T-cell (primary cell): ENCODE data around the gene ASPA. TPM values are rescaled to one million over a fixed set of nuclear protein-coding genes. Genes with fewer than 3 reads are reported as not detected.

Experiments used
- ATAC-seq, 4 experiments: fragments of 200-7000 bp in 3 of 4; fragments of 150-1000 bp in 1 of 4; cut with Tn5 transposase; replicated peaks in 1 of 4; 1 replicate in 3 of 4; 2 replicates in 1 of 4; pipeline ENCODE4 v1.10.0; 2021; ENCODE audit warnings: moderate library complexity in 3 of 4, mild to moderate bottlenecking in 2 of 4, moderate number of reproducible peaks in 1 of 4
- CTCF ChIA-PET, 2 donors: fragments of 300-600 bp; sonication (Branson Sonifier 250); formaldehyde crosslinking; loops; one replicate each; lab custom pipeline; 2022; ENCODE audit warnings: antibody characterized with exemption in 2 of 2; lab: Charles Lee
- POLR2A ChIA-PET, 2 donors: fragments of 300-600 bp; sonication (Branson Sonifier 250); formaldehyde crosslinking; loops; one replicate each; lab custom pipeline; 2022; ENCODE audit warnings: antibody characterized with exemption in 2 of 2; lab: Charles Lee
- DNase-seq, 35 experiments: peaks; one replicate each; pipeline versions ENCODE4 v3.0.0 to v3.0.0-alpha.2; 2013 to 2023
- H3K27ac ChIP-seq: one replicate; pipeline ENCODE4 v1.5.1; 2013; ENCODE audit warnings: low read length
- H3K27me3 ChIP-seq, 2 experiments: replicated peaks in 1 of 2; 1 replicate in 1 of 2; 2 replicates in 1 of 2; pipeline versions ENCODE4 v1.6.1 to v1.7.0; 2013; ENCODE audit warnings: low read length in 1 of 2, mixed read lengths in 1 of 2; ENCODE audit not compliant: control insufficient read depth in 2 of 2, insufficient read depth in 2 of 2; ENCODE audit errors: extremely low read depth in 1 of 2
- H3K36me3 ChIP-seq, 2 donors: 1 replicate in 1 of 2; 2 replicates in 1 of 2; pipeline versions ENCODE4 v1.6.1 to v1.7.0; 2013; ENCODE audit warnings: low read length in 1 of 2; ENCODE audit not compliant: control insufficient read depth in 2 of 2, insufficient read depth in 1 of 2; ENCODE audit errors: extremely low read depth in 1 of 2
- H3K4me1 ChIP-seq, 2 experiments: 1 replicate in 1 of 2; 2 replicates in 1 of 2; pipeline versions ENCODE4 v1.6.1 to v1.7.0; 2013; ENCODE audit warnings: low read length in 2 of 2, mixed read lengths in 1 of 2; ENCODE audit not compliant: insufficient read depth in 2 of 2, control insufficient read depth in 1 of 2; ENCODE audit errors: extremely low read depth in 1 of 2
- H3K4me3 ChIP-seq, 2 donors: 1 replicate in 1 of 2; 2 replicates in 1 of 2; pipeline versions ENCODE4 v1.5.1 to v1.7.0; 2013; ENCODE audit warnings: mild to moderate bottlenecking in 2 of 2, low read length in 1 of 2, moderate library complexity in 1 of 2; ENCODE audit not compliant: control insufficient read depth in 1 of 2; ENCODE audit errors: extremely low read depth in 1 of 2
- H3K9me3 ChIP-seq: 2 replicates; pipeline ENCODE4 v1.7.0; 2013
- H3K27ac Mint-ChIP-seq, 2 donors: one replicate each; pipeline ENCODE4 v1.8.0; 2020 to 2021; ENCODE audit warnings: mild to moderate bottlenecking in 2 of 2, mixed read lengths in 2 of 2
- H3K27me3 Mint-ChIP-seq, 2 donors: one replicate each; pipeline ENCODE4 v1.8.0; 2021 to 2022; ENCODE audit warnings: mixed read lengths in 2 of 2
- H3K36me3 Mint-ChIP-seq: one replicate; pipeline ENCODE4 v1.8.0; 2021; ENCODE audit warnings: mixed read lengths
- H3K4me1 Mint-ChIP-seq, 3 donors: one replicate each; pipeline ENCODE4 v1.8.0; 2020 to 2022; ENCODE audit warnings: mixed read lengths in 3 of 3, mild to moderate bottlenecking in 1 of 3
- H3K4me3 Mint-ChIP-seq, 3 donors: one replicate each; pipeline ENCODE4 v1.8.0; 2020 to 2022; ENCODE audit warnings: mild to moderate bottlenecking in 3 of 3, mixed read lengths in 3 of 3, moderate library complexity in 3 of 3
- H3K9me3 Mint-ChIP-seq, 3 donors: one replicate each; pipeline ENCODE4 v1.8.0; 2020 to 2022; ENCODE audit warnings: mixed read lengths in 3 of 3
- WGBS: methylation state at CpG from one replicate; pipeline ENCODE4 v1.1.5; 2013; ENCODE audit warnings: missing lambda C conversion rate; ENCODE audit not compliant: insufficient coverage; 5-methylcytosine and 5-hydroxymethylcytosine counted together
- total RNA-seq, 35 experiments: library from RNA in 6 of 35; stranded (reverse) in 6 of 35; fragments of 120-200 nt in 1 of 35; gene quantifications; one replicate each; pipeline versions ENCODE4 v1.2.1 to v1.2.4 and lab custom pipeline; 2013 to 2026

The ASPA gene
- total RNA-seq, 5 donors from 2014 or later (not counting 1 experiment from before 2014, with no cell fraction given), result not detected

GRCh38 chr17:3502466-3502865 is 26.7 kb downstream of the ASPA start:
- Histone ChIP-seq H3K4me1 (no peaks in the 10 kb centered on the region), H3K4me3 (no peak overlapping the region), H3K36me3 (no peaks in the 10 kb centered on the region), H3K27ac (no peak overlapping the region), H3K27me3 (peaks cover 0 to 6% of the 10 kb centered on the region in 2 experiments), H3K9me3 (no peaks in the 10 kb centered on the region)
- Mint-ChIP-seq H3K27ac (no peak overlapping the region), H3K27me3 (peaks cover 5 to 7% of the 10 kb centered on the region in 2 donors), H3K9me3 (no peaks in the 10 kb centered on the region), H3K4me3 (no peak overlapping the region), H3K4me1 (no peaks in the 10 kb centered on the region), H3K36me3 (no peaks in the 10 kb centered on the region)
- ATAC-seq, result no peak
- no peak for DNase-seq
- ChIA-PET CTCF (no interaction called here), POLR2A (no interaction called here)
- WGBS, result 90% methylated on average over 3 of the region's 5 CpGs

- Mint-ChIP-seq H3K27me3 (peaks cover 5 to 9% of the 10 kb centered on the region in 2 donors), H3K27ac (no peak overlapping the region), H3K4me3 (no peak overlapping the region), H3K4me1 (no peaks in the 10 kb centered on the region), H3K36me3 (no peaks in the 10 kb centered on the region), H3K9me3 (no peaks in the 10 kb centered on the region)
- H3K27me3 ChIP-seq, result peaks cover 0 to 6% of the 10 kb centered on the region in 2 experiments
- ATAC-seq (no peak), DNase-seq (no peak)
- H3K36me3 ChIP-seq, result no peaks in the 10 kb centered on the region
- ChIA-PET CTCF (no interaction called here), POLR2A (no interaction called here)
- no peaks in the 10 kb centered on the region for H3K4me1 ChIP-seq
- no peak overlapping the region for H3K27ac ChIP-seq
- H3K9me3 ChIP-seq, result no peaks in the 10 kb centered on the region
- H3K4me3 ChIP-seq, result no peak overlapping the region
- no CpG with 5 or more reads among the region's 1 CpG for WGBS
Measured at GRCh38 chr17:3503285-3503684, 27.5 kb downstream of the ASPA start.

GRCh38 chr17:3505008-3505407 is 29.2 kb downstream of the ASPA start:
- POLR2A ChIA-PET, result no interaction called here

DNA sequence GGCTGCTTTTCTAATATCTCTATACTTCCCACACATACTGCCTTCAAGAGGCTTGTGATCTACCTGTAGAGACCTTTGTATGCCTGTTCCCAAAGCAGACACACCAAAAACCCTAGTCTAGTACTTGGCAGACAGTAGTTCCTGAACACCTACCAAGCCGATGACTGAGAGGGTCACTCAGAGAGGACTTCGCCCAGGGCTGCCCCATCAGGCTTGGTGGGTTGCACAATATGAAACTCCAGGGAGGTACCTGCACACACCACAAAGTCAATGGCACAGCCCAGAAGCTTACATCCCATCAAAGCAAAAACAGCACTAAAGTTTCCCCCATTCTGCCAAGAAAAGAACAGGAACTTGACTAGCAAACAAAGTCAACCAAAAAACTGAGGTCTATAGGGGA is 30.3 kb downstream of the ASPA start:
- POLR2A ChIA-PET, result no interaction called here
- H3K27me3 Mint-ChIP-seq, result peaks cover 4 to 15% of the 10 kb centered on the region in 2 donors
- peaks cover 0 to 3% of the 10 kb centered on the region in 2 experiments for H3K27me3 ChIP-seq
- H3K9me3 ChIP-seq, result no peaks in the 10 kb centered on the region
- no peaks in the 10 kb centered on the region for H3K36me3 Mint-ChIP-seq
- no peaks in the 10 kb centered on the region for H3K4me1 Mint-ChIP-seq
- no peak for ATAC-seq
- no peaks in the 10 kb centered on the region for H3K9me3 Mint-ChIP-seq
- no peak for DNase-seq
- CTCF ChIA-PET, result no interaction called here
- no peaks in the 10 kb centered on the region for H3K36me3 ChIP-seq
- no peaks in the 10 kb centered on the region for H3K4me1 ChIP-seq
- no peak overlapping the region for H3K27ac Mint-ChIP-seq
- H3K27ac ChIP-seq, result no peak overlapping the region
- no peak overlapping the region for H3K4me3 ChIP-seq
- 86% methylated on average over 1 of the region's 2 CpGs for WGBS
- no peak overlapping the region for H3K4me3 Mint-ChIP-seq

More at GRCh38 chr17:3505008-3505407, 29.2 kb downstream of the ASPA start:
- ATAC-seq (no peak), DNase-seq (no peak)
- H3K27me3 ChIP-seq, result peaks cover 0 to 6% of the 10 kb centered on the region in 2 experiments
- no peaks in the 10 kb centered on the region for H3K9me3 Mint-ChIP-seq
- no peak overlapping the region for H3K27ac Mint-ChIP-seq
- no peak overlapping the region for H3K27ac ChIP-seq
- H3K4me1 ChIP-seq, result no peaks in the 10 kb centered on the region
- no peak overlapping the region for H3K4me3 ChIP-seq
- no peaks in the 10 kb centered on the region for H3K4me1 Mint-ChIP-seq
- CTCF ChIA-PET, result no interaction called here
- WGBS, result 95% methylated on average over 5 of the region's 7 CpGs
- H3K9me3 ChIP-seq, result no peaks in the 10 kb centered on the region
- peaks cover 5 to 15% of the 10 kb centered on the region in 2 donors for H3K27me3 Mint-ChIP-seq
- H3K4me3 Mint-ChIP-seq, result no peak overlapping the region
- no peaks in the 10 kb centered on the region for H3K36me3 ChIP-seq
- H3K36me3 Mint-ChIP-seq, result no peaks in the 10 kb centered on the region

DNA sequence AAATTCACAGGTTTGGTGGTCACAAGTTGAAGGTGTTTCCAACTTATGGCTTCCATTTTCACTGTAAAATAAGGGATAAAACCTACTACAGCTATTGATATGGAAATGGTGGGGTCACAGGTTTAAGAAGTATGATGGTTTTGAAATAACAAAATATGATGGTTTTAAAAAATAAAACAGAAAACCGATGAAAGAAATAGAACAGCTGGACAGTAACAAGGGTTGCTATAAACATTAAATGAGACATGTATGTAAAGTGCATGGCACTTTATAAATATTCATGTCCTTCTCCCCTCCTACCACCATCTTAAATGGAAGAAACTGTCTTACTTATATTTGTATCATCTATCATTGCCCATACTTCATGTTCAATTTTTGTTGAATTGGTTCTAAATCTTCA is 31.3 kb downstream of the ASPA start:
- DNase-seq, result no peak
- H3K9me3 Mint-ChIP-seq, result no peaks in the 10 kb centered on the region
- Histone ChIP-seq H3K4me1 (no peaks in the 10 kb centered on the region), H3K36me3 (no peaks in the 10 kb centered on the region), H3K9me3 (no peaks in the 10 kb centered on the region), H3K27ac (no peak overlapping the region), H3K27me3 (peaks cover 0 to 3% of the 10 kb centered on the region in 2 experiments), H3K4me3 (no peak overlapping the region)
- H3K4me1 Mint-ChIP-seq, result no peaks in the 10 kb centered on the region
- peaks cover 5 to 22% of the 10 kb centered on the region in 2 donors for H3K27me3 Mint-ChIP-seq
- no peaks in the 10 kb centered on the region for H3K36me3 Mint-ChIP-seq
- H3K4me3 Mint-ChIP-seq, result no peak overlapping the region
- POLR2A ChIA-PET, result no interaction called here
- no CpG with 5 or more reads among the region's 1 CpG for WGBS
- no peak for ATAC-seq
- CTCF ChIA-PET, result no interaction called here
- no peak overlapping the region for H3K27ac Mint-ChIP-seq

DNA sequence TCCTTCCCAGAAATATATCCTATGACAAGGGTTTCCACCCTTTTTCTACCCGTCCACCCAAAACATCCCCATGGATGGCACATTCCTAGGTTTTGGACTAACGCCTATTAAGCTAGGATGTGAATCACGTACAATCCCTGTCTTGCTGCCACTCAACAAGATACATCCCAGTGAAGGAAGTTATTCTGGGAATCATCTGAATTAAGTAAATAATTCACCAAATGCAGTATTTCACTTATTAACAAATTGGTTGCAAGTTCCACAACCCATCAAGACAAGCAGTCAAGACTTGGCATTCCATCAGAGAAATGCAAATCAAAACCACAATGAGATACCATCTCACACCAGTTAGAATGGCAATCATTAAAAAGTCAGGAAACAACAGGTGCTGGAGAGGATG is 32.1 kb downstream of the ASPA start:
- Mint-ChIP-seq H3K9me3 (no peaks in the 10 kb centered on the region), H3K27me3 (peaks cover 5 to 24% of the 10 kb centered on the region in 2 donors), H3K36me3 (no peaks in the 10 kb centered on the region), H3K4me3 (no peak overlapping the region), H3K4me1 (no peaks in the 10 kb centered on the region), H3K27ac (no peak overlapping the region)
- H3K36me3 ChIP-seq, result no peaks in the 10 kb centered on the region
- no peak overlapping the region for H3K4me3 ChIP-seq
- peaks cover 0 to under 1% of the 10 kb centered on the region in 2 experiments for H3K27me3 ChIP-seq
- H3K27ac ChIP-seq, result no peak overlapping the region
- 60% methylated on average over 1 of the region's 3 CpGs for WGBS
- ChIA-PET CTCF (no interaction called here), POLR2A (no interaction called here)
- no peaks in the 10 kb centered on the region for H3K9me3 ChIP-seq
- H3K4me1 ChIP-seq, result no peaks in the 10 kb centered on the region
- no peak for ATAC-seq
- DNase-seq, result no peak

DNA sequence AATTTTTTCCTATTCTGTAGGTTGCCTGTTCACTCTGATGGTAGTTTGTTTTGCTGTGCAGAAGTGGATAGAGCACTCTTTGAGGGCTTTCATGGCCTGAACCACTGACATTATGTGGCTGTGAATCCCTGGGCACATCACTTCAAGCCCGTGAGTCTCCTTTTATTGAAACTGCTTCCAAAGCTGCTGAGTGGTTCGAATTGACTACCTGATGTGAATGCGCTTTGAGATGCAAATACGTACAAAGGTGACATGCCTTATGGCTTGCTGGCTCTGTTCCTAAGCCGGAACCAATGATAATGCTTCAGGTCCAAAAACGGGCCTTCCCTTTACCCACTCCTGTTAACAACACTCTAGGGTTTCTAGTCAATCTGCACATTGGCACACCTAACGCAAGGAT is 34.3 kb downstream of the ASPA start:
- POLR2A ChIA-PET, result no interaction called here
- H3K4me1 ChIP-seq, result no peaks in the 10 kb centered on the region
- no peak overlapping the region for H3K27ac Mint-ChIP-seq
- DNase-seq, result no peak
- H3K36me3 Mint-ChIP-seq, result no peaks in the 10 kb centered on the region
- no peak overlapping the region for H3K4me3 ChIP-seq
- H3K36me3 ChIP-seq, result no peaks in the 10 kb centered on the region
- CTCF ChIA-PET, result no interaction called here
- 96% methylated on average over 5 of the region's 7 CpGs for WGBS
- H3K9me3 Mint-ChIP-seq, result no peaks in the 10 kb centered on the region
- H3K27ac ChIP-seq, result no peak overlapping the region
- H3K27me3 ChIP-seq, result no peaks in the 10 kb centered on the region
- peaks cover 0 to 2% (median 0%) of the 10 kb centered on the region in 3 donors for H3K4me1 Mint-ChIP-seq
- H3K4me3 Mint-ChIP-seq, result no peak overlapping the region
- peaks cover 5 to 22% of the 10 kb centered on the region in 2 donors for H3K27me3 Mint-ChIP-seq
- H3K9me3 ChIP-seq, result no peaks in the 10 kb centered on the region
- ATAC-seq, result no peak
